CD4-positive, alpha-beta memory T cell (primary cell): ENCODE data around the gene SMAGP. TPM values are rescaled to one million over a fixed set of nuclear protein-coding genes. Genes with fewer than 3 reads are reported as not detected.

Experiments
- CTCF ChIA-PET: fragments of 350-600 bp; sonication (Branson Sonifier 250); formaldehyde crosslinking; loops from one replicate; lab custom pipeline; 2021; ENCODE audit warnings: inconsistent platforms; ENCODE audit not compliant: partially characterized antibody; lab: Charles Lee
- POLR2A ChIA-PET: fragments of 350-600 bp; sonication (Branson Sonifier 250); formaldehyde crosslinking; loops from one replicate; lab custom pipeline; 2021; ENCODE audit not compliant: partially characterized antibody; lab: Charles Lee
- DNase-seq, 5 donors: peaks; one replicate each; pipeline versions ENCODE4 v3.0.0 to v3.0.0-alpha.2; 2020 to 2022; ENCODE audit warnings: mixed read lengths in 1 of 5
- H3K27ac ChIP-seq: one replicate; pipeline ENCODE4 v1.7.0; 2013; ENCODE audit warnings: low read depth, low read length
- H3K27me3 ChIP-seq: 2 replicates; pipeline ENCODE4 v1.7.0; 2013; ENCODE audit warnings: mild to moderate bottlenecking, low read length, moderate library complexity; ENCODE audit not compliant: insufficient read depth
- H3K36me3 ChIP-seq: 2 replicates; pipeline ENCODE4 v1.7.0; 2013; ENCODE audit warnings: mild to moderate bottlenecking, low read length, moderate library complexity; ENCODE audit not compliant: insufficient read depth
- H3K4me1 ChIP-seq: 2 replicates; pipeline ENCODE4 v1.7.0; 2013; ENCODE audit warnings: mild to moderate bottlenecking, low read length, moderate library complexity; ENCODE audit not compliant: insufficient read depth
- H3K4me3 ChIP-seq, 2 donors: one replicate each; pipeline ENCODE4 v1.7.0; 2013; ENCODE audit warnings: low read length in 2 of 2, mild to moderate bottlenecking in 1 of 2
- H3K9me3 ChIP-seq, 2 donors: one replicate each; pipeline ENCODE4 v1.7.0; 2013; ENCODE audit warnings: low read length in 2 of 2, control low read depth in 1 of 2; ENCODE audit not compliant: control insufficient read depth in 1 of 2
- H3K27ac Mint-ChIP-seq, 7 donors: one replicate each; pipeline ENCODE4 v1.8.0; 2020 to 2021; ENCODE audit warnings: mixed read lengths in 7 of 7, mild to moderate bottlenecking in 6 of 7, inconsistent platforms in 3 of 7, moderate library complexity in 3 of 7
- H3K27me3 Mint-ChIP-seq, 2 donors: one replicate each; pipeline ENCODE4 v1.8.0; 2020 to 2021; ENCODE audit warnings: mixed read lengths in 2 of 2
- H3K36me3 Mint-ChIP-seq, 2 donors: one replicate each; pipeline ENCODE4 v1.8.0; 2020 to 2021; ENCODE audit warnings: mixed read lengths in 2 of 2, inconsistent platforms in 1 of 2, mild to moderate bottlenecking in 1 of 2
- H3K4me1 Mint-ChIP-seq, 4 donors: one replicate each; pipeline ENCODE4 v1.8.0; 2020 to 2021; ENCODE audit warnings: mixed read lengths in 4 of 4, mild to moderate bottlenecking in 1 of 4
- H3K4me3 Mint-ChIP-seq, 8 donors: one replicate each; pipeline ENCODE4 v1.8.0; 2020 to 2021; ENCODE audit warnings: mixed read lengths in 8 of 8, mild to moderate bottlenecking in 7 of 8, moderate library complexity in 6 of 8, inconsistent platforms in 3 of 8
- H3K9me3 Mint-ChIP-seq, 8 donors: one replicate each; pipeline ENCODE4 v1.8.0; 2020 to 2021; ENCODE audit warnings: mixed read lengths in 8 of 8, mild to moderate bottlenecking in 5 of 8, inconsistent platforms in 3 of 8, moderate library complexity in 1 of 8
- intact Hi-C: fragments of 100-400 bp; cut with micrococcal nuclease; formaldehyde crosslinking; loops from one replicate; pipeline ENCODE4 v1.15.1; 2023
- polyA plus RNA-seq, 2 donors: library from polyadenylated mRNA; unstranded; fragments of 300-500 nt; fragmentation: Illumina TruSeq; gene quantifications; one replicate each; pipeline ENCODE4 v1.2.3, GENCODE V29; 2021
- total RNA-seq, 2 experiments: library from RNA; stranded (reverse); gene quantifications; one replicate each; pipeline ENCODE4 v1.2.3, GENCODE V29; 2021

Gene SMAGP
- total and polyA plus RNA-seq, 4 experiments from 2014 or later: 3.9 to 18.9 (median 8.0) TPM

- Histone ChIP-seq H3K9me3 (no peaks in the 10 kb centered on the region), H3K4me1 (peaks cover 28% of the 10 kb centered on the region), H3K27me3 (no peaks in the 10 kb centered on the region), H3K36me3 (no peaks in the 10 kb centered on the region), H3K27ac (no peak overlapping the region), H3K4me3 (no peak overlapping the region)
- DNase-seq: no peak
- peaks cover 7 to 8% of the 10 kb centered on the region in 2 donors for H3K36me3 Mint-ChIP-seq
- ChIA-PET POLR2A (interaction anchor here (1.0 kb wide), 1 partner anchor 27 kb away, joined by 3 read pairs; the partner anchor contains the start of gene TFCP2), CTCF (no interaction called here)
- peaks cover 10 to 31% (median 17%) of the 10 kb centered on the region in 4 donors for H3K4me1 Mint-ChIP-seq
- no peaks in the 10 kb centered on the region for H3K9me3 Mint-ChIP-seq
- H3K27ac Mint-ChIP-seq: peak overlapping the region in 3 of 7 donors; percentile 17 to 60 (median 32)
- intact Hi-C loops: no loop called here
- H3K27me3 Mint-ChIP-seq: no peaks in the 10 kb centered on the region
- H3K4me3 Mint-ChIP-seq: no peak overlapping the region
Measured at GRCh38 chr12:51199366-51199945, 70.8 kb downstream of the SMAGP start.

GRCh38 chr12:51198568-51199365 lies 71.4 kb downstream of the SMAGP start:
- peaks cover 7 to 8% of the 10 kb centered on the region in 2 donors for H3K36me3 Mint-ChIP-seq
- intact Hi-C loops: no loop called here
- H3K27ac ChIP-seq: no peak overlapping the region
- peaks cover 9 to 27% (median 17%) of the 10 kb centered on the region in 4 donors for H3K4me1 Mint-ChIP-seq
- CTCF ChIA-PET: no interaction called here
- H3K27me3 ChIP-seq: no peaks in the 10 kb centered on the region
- H3K4me3 Mint-ChIP-seq: no peak overlapping the region
- H3K27me3 Mint-ChIP-seq: no peaks in the 10 kb centered on the region
- POLR2A ChIA-PET: interaction anchor here (1.0 kb wide), 1 partner anchor 27 kb away, joined by 3 read pairs; the partner anchor contains the start of gene TFCP2
- no peaks in the 10 kb centered on the region for H3K9me3 ChIP-seq
- no peaks in the 10 kb centered on the region for H3K9me3 Mint-ChIP-seq
- peak overlapping the region in 2 of 7 donors; percentile 17 for H3K27ac Mint-ChIP-seq
- DNase-seq: no peak
- H3K4me1 ChIP-seq: peaks cover 28% of the 10 kb centered on the region
- H3K36me3 ChIP-seq: no peaks in the 10 kb centered on the region
- no peak overlapping the region for H3K4me3 ChIP-seq

- Histone ChIP-seq H3K9me3 (no peaks in the 10 kb centered on the region), H3K4me3 (no peak overlapping the region), H3K27me3 (no peaks in the 10 kb centered on the region), H3K36me3 (no peaks in the 10 kb centered on the region), H3K4me1 (peaks cover 20% of the 10 kb centered on the region), H3K27ac (no peak overlapping the region)
- Mint-ChIP-seq H3K4me3 (no peak overlapping the region), H3K36me3 (peaks cover 8 to 9% of the 10 kb centered on the region in 2 donors), H3K27me3 (no peaks in the 10 kb centered on the region), H3K9me3 (no peaks in the 10 kb centered on the region), H3K27ac (no peak overlapping the region), H3K4me1 (peaks cover 2 to 18% (median 9%) of the 10 kb centered on the region in 4 donors)
- no peak for DNase-seq
- intact Hi-C loops: no loop called here
- ChIA-PET CTCF (no interaction called here), POLR2A (interaction anchor here (1.0 kb wide), 2 partner anchors 26 to 41 kb away, joined by 3 read pairs; partner anchors contain the start of genes DAZAP2 and TFCP2)
Measured at GRCh38 chr12:51197736-51198567, 72.3 kb downstream of the SMAGP start.

- Histone ChIP-seq H3K9me3 (no peaks in the 10 kb centered on the region), H3K27ac (no peak overlapping the region), H3K4me3 (no peak overlapping the region), H3K27me3 (no peaks in the 10 kb centered on the region), H3K4me1 (peaks cover 6% of the 10 kb centered on the region), H3K36me3 (peaks cover 4% of the 10 kb centered on the region)
- peaks cover 16 to 17% of the 10 kb centered on the region in 2 donors for H3K36me3 Mint-ChIP-seq
- H3K4me1 Mint-ChIP-seq: peaks cover 0 to 8% (median 2%) of the 10 kb centered on the region in 4 donors
- DNase-seq: no peak
- H3K9me3 Mint-ChIP-seq: no peaks in the 10 kb centered on the region
- intact Hi-C loops: no loop called here
- no peaks in the 10 kb centered on the region for H3K27me3 Mint-ChIP-seq
- ChIA-PET POLR2A (no interaction called here), CTCF (no interaction called here)
- peak overlapping the region in 1 of 7 donors; percentile 29 for H3K27ac Mint-ChIP-seq
- H3K4me3 Mint-ChIP-seq: no peak overlapping the region
Measured at GRCh38 chr12:51196547-51196946, 73.7 kb downstream of the SMAGP start.

- Histone ChIP-seq H3K4me3 (no peak overlapping the region), H3K9me3 (no peaks in the 10 kb centered on the region), H3K36me3 (peaks cover 6% of the 10 kb centered on the region), H3K27me3 (no peaks in the 10 kb centered on the region), H3K27ac (no peak overlapping the region), H3K4me1 (peaks cover under 1% of the 10 kb centered on the region)
- H3K36me3 Mint-ChIP-seq: peaks cover 22 to 23% of the 10 kb centered on the region in 2 donors
- no peak overlapping the region for H3K4me3 Mint-ChIP-seq
- H3K27me3 Mint-ChIP-seq: no peaks in the 10 kb centered on the region
- no peak overlapping the region for H3K27ac Mint-ChIP-seq
- DNase-seq: no peak
- H3K9me3 Mint-ChIP-seq: no peaks in the 10 kb centered on the region
- POLR2A ChIA-PET: no interaction called here
- CTCF ChIA-PET: no interaction called here
- intact Hi-C loops: no loop called here
- H3K4me1 Mint-ChIP-seq: peaks cover 0 to under 1% (median under 1%) of the 10 kb centered on the region in 4 donors
Measured at GRCh38 chr12:51195841-51196240, 74.4 kb downstream of the SMAGP start.

Other genes starting within 250 kb of the SMAGP start
- gene SLC11A2, start 244.0 kb downstream of the SMAGP start, total RNA-seq: 10 to 100 TPM; 55.1 to 62.7 TPM
- 10 to 100 TPM in 1 of 2 donors, 1 to 10 TPM in 1; 7.4 to 18.9 TPM for gene SLC11A2, start 244.0 kb downstream of the SMAGP start, polyA plus RNA-seq
- gene LETMD1, start 222.1 kb downstream of the SMAGP start, total RNA-seq: 10 to 100 TPM; 83.7 to 93.3 TPM
- 10 to 100 TPM; 32.6 to 36.6 TPM for gene LETMD1, start 222.1 kb downstream of the SMAGP start, polyA plus RNA-seq
- 10 to 100 TPM; 34.1 to 35.0 TPM for gene CSRNP2, start 186.8 kb downstream of the SMAGP start, total RNA-seq
- gene CSRNP2, start 186.8 kb downstream of the SMAGP start, polyA plus RNA-seq: 1 to 10 TPM; 4.6 to 6.3 TPM
- gene TFCP2, start 97.3 kb downstream of the SMAGP start, total RNA-seq: 10 to 100 TPM; 36.4 to 40.0 TPM
- 10 to 100 TPM in 1 of 2 donors, 1 to 10 TPM in 1; 6.0 to 15.3 TPM for gene TFCP2, start 97.3 kb downstream of the SMAGP start, polyA plus RNA-seq
- gene POU6F1, start 52.4 kb downstream of the SMAGP start, total RNA-seq: 10 to 100 TPM; 71.9 to 79.8 TPM
- gene POU6F1, start 52.4 kb downstream of the SMAGP start, polyA plus RNA-seq: 1 to 10 TPM; 1.4 to 8.5 TPM
- 100 to 1,000 TPM; 275 to 286 TPM for gene DAZAP2, start 31.6 kb downstream of the SMAGP start, total RNA-seq
- gene DAZAP2, start 31.6 kb downstream of the SMAGP start, polyA plus RNA-seq: 1,000 to 10,000 TPM; 1,322 to 2,333 TPM
- 100 to 1,000 TPM; 215 to 221 TPM for gene BIN2, start 53.8 kb upstream of the SMAGP start, total RNA-seq
- gene BIN2, start 53.8 kb upstream of the SMAGP start, polyA plus RNA-seq: 100 to 1,000 TPM; 183 to 309 TPM
- under 1 TPM; 0.36 to 0.73 TPM for gene CELA1, start 76.3 kb upstream of the SMAGP start, total RNA-seq
- gene CELA1, start 76.3 kb upstream of the SMAGP start, polyA plus RNA-seq: 1 to 10 TPM; 1.6 to 3.7 TPM
- gene GALNT6, start 121.0 kb upstream of the SMAGP start, total RNA-seq: 1 to 10 TPM; 1.7 to 4.9 TPM
- gene GALNT6, start 121.0 kb upstream of the SMAGP start, polyA plus RNA-seq: 1 to 10 TPM; 2.3 to 9.2 TPM
- under 1 TPM; 0.47 to 0.69 TPM for gene SLC4A8, start 154.4 kb upstream of the SMAGP start, total RNA-seq
- gene SLC4A8, start 154.4 kb upstream of the SMAGP start, polyA plus RNA-seq: under 1 TPM; 0.14 to 0.77 TPM